Midbrain (tissue), 1 donor: Measurements from ENCODE around the gene ANKLE1.

Experiments
- DNase-seq: peaks from one replicate; lab custom pipeline; 2025; lab: John Stamatoyannopoulos, UW

Gene ANKLE1

GRCh38 chr19:17307876-17308377, 26.2 kb downstream of the ANKLE1 start:
- no peak for DNase-seq

GRCh38 chr19:17309198-17309964, 27.7 kb downstream of the ANKLE1 start, which contains the start of gene DDA1:
DDA1 (plus strand) TSS chr19:17309563; CDS start chr19:17309655, 92 bp downstream.
- DNase-seq, result peak; percentile 99

GRCh38 chr19:17309965-17310461, 28.3 kb downstream of the ANKLE1 start:
- peak; percentile 29 for DNase-seq

GRCh38 chr19:17311455-17312188, 29.9 kb downstream of the ANKLE1 start:
- no peak for DNase-seq

- DNase-seq, result no peak
Measured at GRCh38 chr19:17312189-17313113, 30.8 kb downstream of the ANKLE1 start.

GRCh38 chr19:17314007-17314593, 32.4 kb downstream of the ANKLE1 start:
- no peak for DNase-seq

GRCh38 chr19:17318966-17319365, 37.3 kb downstream of the ANKLE1 start:
- DNase-seq, result no peak

- no peak for DNase-seq
Measured at GRCh38 chr19:17319473-17320238, 38.0 kb downstream of the ANKLE1 start.

GRCh38 chr19:17320435-17320834, 38.7 kb downstream of the ANKLE1 start:
- no peak for DNase-seq

GRCh38 chr19:17321655-17322489, 40.2 kb downstream of the ANKLE1 start:
- no peak for DNase-seq

- DNase-seq, result peak; percentile 45
Measured at GRCh38 chr19:17322854-17323253, 41.2 kb downstream of the ANKLE1 start.

GRCh38 chr19:17323300-17323963, 41.7 kb downstream of the ANKLE1 start:
- no peak for DNase-seq

- DNase-seq, result no peak
Measured at GRCh38 chr19:17323964-17324332, 42.2 kb downstream of the ANKLE1 start.

- no peak for DNase-seq
Measured at GRCh38 chr19:17324357-17325114, 42.8 kb downstream of the ANKLE1 start.

- DNase-seq, result no peak
Measured at GRCh38 chr19:17325133-17325532, 43.4 kb downstream of the ANKLE1 start.

GRCh38 chr19:17325881-17326594, 44.3 kb downstream of the ANKLE1 start:
- peak; percentile 77 for DNase-seq

- DNase-seq, result no peak
Measured at GRCh38 chr19:17326595-17326966, 44.9 kb downstream of the ANKLE1 start.
